Peyer's patch (tissue), 4 donors: ENCODE measurements around the gene PRPF39. TPM values are rescaled to one million over a fixed set of nuclear protein-coding genes. Genes with fewer than 3 reads are reported as not detected.

Source experiments
- DNase-seq, 3 donors: peaks; one replicate each; pipeline ENCODE4 v3.0.0-alpha.2; 2017 to 2019
- H3K27ac ChIP-seq, 4 donors: fragments of 200-600 bp; sonication (generic); one replicate each; pipeline ENCODE4 v1.5.1; 2016 to 2019
- H3K27me3 ChIP-seq, 2 donors: fragments of 200-600 bp; sonication (generic); one replicate each; pipeline ENCODE4 v1.5.1; 2019
- H3K36me3 ChIP-seq, 3 donors: fragments of 200-600 bp; sonication (generic); one replicate each; pipeline ENCODE4 v1.5.1; 2016 to 2019
- H3K4me1 ChIP-seq, 4 donors: fragments of 200-600 bp; sonication (generic); one replicate each; pipeline ENCODE4 v1.5.1; 2016 to 2019
- H3K4me3 ChIP-seq, 4 donors: fragments of 200-600 bp; sonication (generic); 1 replicate in 3 of 4; 2 replicates in 1 of 4; pipeline ENCODE4 v1.5.1; 2016 to 2019; ENCODE audit warnings: mild to moderate bottlenecking in 1 of 4
- H3K9me3 ChIP-seq, 4 donors: fragments of 200-600 bp; sonication (generic); one replicate each; pipeline ENCODE4 v1.5.1; 2016 to 2019; ENCODE audit warnings: mild to moderate bottlenecking in 1 of 4
- CTCF ChIP-seq, 6 experiments: fragments of 450-650 bp in 4 of 6; fragments of 200-600 bp in 2 of 6; sonication (generic) in 1 of 6; IDR thresholded peaks; one replicate each; pipeline ENCODE4 v1.5.1; 2017 to 2019; ENCODE audit warnings: antibody characterized with exemption in 6 of 6, mild to moderate bottlenecking in 3 of 6, moderate library complexity in 1 of 6
- POLR2A ChIP-seq, 2 donors: fragments of 450-650 bp; IDR thresholded peaks; one replicate each; pipeline ENCODE4 v1.5.1; 2017; ENCODE audit warnings: antibody characterized with exemption in 2 of 2, mild to moderate bottlenecking in 2 of 2, moderate library complexity in 2 of 2
- total RNA-seq, 4 donors: library from RNA; depleted of rRNA; stranded (reverse); fragments of >200 nt; gene quantifications; one replicate each; pipeline ENCODE4 v1.1.0, GENCODE V29; 2016

The PRPF39 gene
- total RNA-seq, 4 donors from 2014 or later = 46.6 to 87.5 (median 64.1) TPM

DNA sequence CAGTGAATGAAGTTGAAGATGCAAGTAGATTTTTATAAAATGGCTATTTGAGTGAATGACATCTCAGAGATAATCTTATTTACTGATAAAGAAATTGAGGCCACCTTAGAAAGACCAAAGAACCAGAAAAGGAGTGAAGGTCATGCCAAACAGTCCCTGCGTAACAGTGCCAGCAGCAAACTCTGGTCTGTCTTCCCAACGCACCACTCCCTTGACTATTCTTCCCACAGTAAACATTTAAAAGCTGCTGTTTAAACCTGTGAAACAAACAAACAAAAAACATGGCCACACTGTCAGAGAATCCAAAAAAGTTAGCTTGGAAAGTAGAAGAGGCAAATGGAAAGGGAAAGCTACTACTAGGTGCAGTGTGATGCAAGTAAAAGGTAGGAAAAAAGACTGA is 1.5 kb upstream of the PRPF39 start:
- DNase-seq = no peak
- H3K27ac ChIP-seq = no peak overlapping the region

GRCh38 chr14:45083617-45083975 is 320 bp upstream of the PRPF39 start:
- Histone ChIP-seq H3K4me1 (peaks cover 0 to 28% (median 4%) of the 10 kb centered on the region in 4 donors), H3K36me3 (no peaks in the 10 kb centered on the region), H3K27ac (peak overlapping the region; percentile 79 to 87 (median 83)), H3K4me3 (peak overlapping the region; percentile 69 to 87 (median 76)), H3K9me3 (no peaks in the 10 kb centered on the region), H3K27me3 (no peaks in the 10 kb centered on the region)
- TF ChIP-seq CTCF (IDR thresholded peaks at IDR 0.05) (no peak), POLR2A (IDR thresholded peaks at IDR 0.05) (no peak)
- DNase-seq = no peak

More for the DNA sequence above, 1.5 kb upstream of the PRPF39 start:
- Histone ChIP-seq H3K36me3 (no peaks in the 10 kb centered on the region), H3K4me3 (peak overlapping the region in 1 of 4 donors; percentile 81), H3K27me3 (no peaks in the 10 kb centered on the region), H3K9me3 (no peaks in the 10 kb centered on the region), H3K4me1 (peaks cover 0 to 18% (median 4%) of the 10 kb centered on the region in 4 donors)
- TF ChIP-seq CTCF (IDR thresholded peaks at IDR 0.05) (no peak), POLR2A (IDR thresholded peaks at IDR 0.05) (no peak)

GRCh38 chr14:45084946-45085346 is 1.0 kb downstream of the PRPF39 start:
- H3K4me1 ChIP-seq = peaks cover 0 to 40% (median 7%) of the 10 kb centered on the region in 4 donors
- peak overlapping the region; percentile 79 to 87 (median 83) for H3K27ac ChIP-seq
- no peaks in the 10 kb centered on the region for H3K9me3 ChIP-seq
- H3K36me3 ChIP-seq = no peaks in the 10 kb centered on the region
- no peaks in the 10 kb centered on the region for H3K27me3 ChIP-seq
- peak overlapping the region; percentile 69 to 87 (median 76) for H3K4me3 ChIP-seq
- DNase-seq = no peak
- TF ChIP-seq POLR2A (IDR thresholded peaks at IDR 0.05) (no peak), CTCF (IDR thresholded peaks at IDR 0.05) (no peak)

DNA sequence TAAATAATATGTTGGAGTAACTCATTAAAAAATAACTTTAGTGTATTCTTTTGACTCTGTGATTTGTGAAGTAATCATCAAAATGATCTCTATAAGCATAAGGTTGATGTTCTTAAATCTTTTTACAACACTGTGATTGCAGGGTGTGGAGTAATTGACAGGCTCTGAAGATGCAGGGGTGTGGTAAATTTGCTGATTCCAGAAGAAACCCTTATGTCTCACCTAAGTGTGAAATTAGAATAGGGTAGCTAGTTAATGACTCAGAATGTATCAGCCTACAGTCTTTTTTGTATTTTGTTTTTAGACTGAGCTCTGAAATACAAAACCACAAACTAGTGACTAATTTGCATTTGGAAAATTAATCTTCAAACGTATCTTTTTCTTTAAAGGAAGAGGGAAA is 5.9 kb downstream of the PRPF39 start:
- no peaks in the 10 kb centered on the region for H3K9me3 ChIP-seq
- no peaks in the 10 kb centered on the region for H3K36me3 ChIP-seq
- no peak for DNase-seq
- no peak overlapping the region for H3K4me3 ChIP-seq
- TF ChIP-seq CTCF (IDR thresholded peaks at IDR 0.05) (no peak), POLR2A (IDR thresholded peaks at IDR 0.05) (no peak)
- H3K4me1 ChIP-seq = peaks cover 0 to 47% (median 7%) of the 10 kb centered on the region in 4 donors
- no peak overlapping the region for H3K27ac ChIP-seq
- no peaks in the 10 kb centered on the region for H3K27me3 ChIP-seq

DNA sequence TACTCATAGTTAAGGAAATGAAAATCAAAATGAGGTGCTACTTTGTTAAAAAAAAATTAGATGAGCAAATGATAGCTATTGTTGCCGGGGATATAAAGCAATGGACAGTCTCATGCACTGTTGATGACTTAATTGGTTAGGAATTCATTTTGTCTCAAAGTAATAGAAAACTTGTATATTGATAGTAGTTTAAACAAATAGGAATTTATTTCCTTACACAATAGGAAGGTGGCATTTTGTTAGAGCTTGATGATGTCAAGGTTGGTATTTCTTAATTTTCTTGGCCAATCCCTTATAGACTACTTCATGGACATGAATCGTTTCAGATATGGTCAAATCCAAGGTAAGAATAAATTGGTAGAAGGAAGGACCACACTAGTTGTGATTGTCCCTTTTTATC is 7.8 kb downstream of the PRPF39 start:
- H3K9me3 ChIP-seq = no peaks in the 10 kb centered on the region
- no peak overlapping the region for H3K27ac ChIP-seq
- TF ChIP-seq CTCF (IDR thresholded peaks at IDR 0.05) (no peak), POLR2A (IDR thresholded peaks at IDR 0.05) (no peak)
- H3K27me3 ChIP-seq = no peaks in the 10 kb centered on the region
- peaks cover 0 to 37% (median 3%) of the 10 kb centered on the region in 4 donors for H3K4me1 ChIP-seq
- no peak overlapping the region for H3K4me3 ChIP-seq
- H3K36me3 ChIP-seq = peaks cover 0 to 9% (median 0%) of the 10 kb centered on the region in 3 donors
- DNase-seq = no peak

GRCh38 chr14:45094275-45094674 is 10.4 kb downstream of the PRPF39 start:
- TF ChIP-seq POLR2A (IDR thresholded peaks at IDR 0.05) (no peak), CTCF (IDR thresholded peaks at IDR 0.05) (no peak)
- DNase-seq = no peak
- Histone ChIP-seq H3K4me3 (no peak overlapping the region), H3K4me1 (peaks cover 0 to 17% (median 3%) of the 10 kb centered on the region in 4 donors), H3K27ac (no peak overlapping the region), H3K9me3 (no peaks in the 10 kb centered on the region), H3K36me3 (peaks cover 0 to 27% (median 0%) of the 10 kb centered on the region in 3 donors), H3K27me3 (no peaks in the 10 kb centered on the region)
